Coronary artery (tissue), 2 donors: Measurements from ENCODE around the gene DYRK1A.
A peak's percentile ranks its signal among the peaks of the same experiment; 100 is the strongest.

Experiments
- DNase-seq: peaks from one replicate; pipeline ENCODE4 v3.0.0-alpha.2; 2017; ENCODE audit warnings: low spot score
- H3K27ac ChIP-seq, 2 donors: fragments of 200-600 bp; sonication (generic); one replicate each; pipeline ENCODE4 v1.5.1; 2016 to 2019
- H3K4me3 ChIP-seq: fragments of 200-600 bp; sonication (generic); 2 replicates; pipeline ENCODE4 v1.5.1; 2016; ENCODE audit warnings: mild to moderate bottlenecking, moderate library complexity
- TF ChIP-seq, protein P1 (sequence below): fragments of 200-600 bp; sonication (generic); IDR thresholded peaks from one replicate; pipeline ENCODE4 v1.5.1; 2019; ENCODE audit warnings: antibody characterized with exemption

Gene DYRK1A

DNA sequence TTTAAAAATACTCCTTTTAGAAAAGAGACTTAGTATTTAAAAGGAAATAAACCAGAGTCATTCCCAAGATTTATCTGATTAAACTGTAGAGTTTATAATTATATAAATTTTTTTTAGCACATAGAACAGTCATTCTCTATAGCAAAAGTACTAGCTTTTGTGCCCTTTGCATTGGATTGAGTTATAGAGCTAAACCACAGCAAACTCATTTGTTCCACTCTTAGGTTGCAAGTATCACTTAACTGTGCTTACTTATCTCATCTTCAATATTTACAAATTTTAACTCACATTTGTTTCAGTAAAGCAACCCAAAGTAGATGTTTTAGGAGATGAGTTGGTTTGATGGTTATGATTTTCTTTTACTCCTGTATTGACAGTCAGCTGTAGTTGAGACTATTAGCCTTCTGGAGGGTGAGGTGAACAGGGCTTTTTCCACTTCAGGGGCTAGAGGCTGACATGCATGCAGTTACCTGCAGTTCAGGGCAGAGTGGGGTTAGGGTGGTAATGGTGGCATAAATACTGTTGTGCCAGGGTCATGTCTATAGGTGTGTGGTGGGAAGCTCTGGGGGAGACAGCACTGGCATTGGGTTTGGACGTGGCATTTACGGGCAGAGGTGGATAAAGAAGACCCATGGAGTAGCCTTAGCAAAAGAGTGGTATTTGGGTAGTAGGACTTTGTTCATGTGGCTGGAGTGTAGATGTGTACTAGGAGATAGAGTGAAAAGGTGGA lies 42.1 kb downstream of the DYRK1A start:
- no peak overlapping the region for H3K27ac ChIP-seq
- no peak for DNase-seq
- TF ChIP-seq, protein P1, sequence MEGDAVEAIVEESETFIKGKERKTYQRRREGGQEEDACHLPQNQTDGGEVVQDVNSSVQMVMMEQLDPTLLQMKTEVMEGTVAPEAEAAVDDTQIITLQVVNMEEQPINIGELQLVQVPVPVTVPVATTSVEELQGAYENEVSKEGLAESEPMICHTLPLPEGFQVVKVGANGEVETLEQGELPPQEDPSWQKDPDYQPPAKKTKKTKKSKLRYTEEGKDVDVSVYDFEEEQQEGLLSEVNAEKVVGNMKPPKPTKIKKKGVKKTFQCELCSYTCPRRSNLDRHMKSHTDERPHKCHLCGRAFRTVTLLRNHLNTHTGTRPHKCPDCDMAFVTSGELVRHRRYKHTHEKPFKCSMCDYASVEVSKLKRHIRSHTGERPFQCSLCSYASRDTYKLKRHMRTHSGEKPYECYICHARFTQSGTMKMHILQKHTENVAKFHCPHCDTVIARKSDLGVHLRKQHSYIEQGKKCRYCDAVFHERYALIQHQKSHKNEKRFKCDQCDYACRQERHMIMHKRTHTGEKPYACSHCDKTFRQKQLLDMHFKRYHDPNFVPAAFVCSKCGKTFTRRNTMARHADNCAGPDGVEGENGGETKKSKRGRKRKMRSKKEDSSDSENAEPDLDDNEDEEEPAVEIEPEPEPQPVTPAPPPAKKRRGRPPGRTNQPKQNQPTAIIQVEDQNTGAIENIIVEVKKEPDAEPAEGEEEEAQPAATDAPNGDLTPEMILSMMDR = no peak
- H3K4me3 ChIP-seq = no peak overlapping the region

DNA sequence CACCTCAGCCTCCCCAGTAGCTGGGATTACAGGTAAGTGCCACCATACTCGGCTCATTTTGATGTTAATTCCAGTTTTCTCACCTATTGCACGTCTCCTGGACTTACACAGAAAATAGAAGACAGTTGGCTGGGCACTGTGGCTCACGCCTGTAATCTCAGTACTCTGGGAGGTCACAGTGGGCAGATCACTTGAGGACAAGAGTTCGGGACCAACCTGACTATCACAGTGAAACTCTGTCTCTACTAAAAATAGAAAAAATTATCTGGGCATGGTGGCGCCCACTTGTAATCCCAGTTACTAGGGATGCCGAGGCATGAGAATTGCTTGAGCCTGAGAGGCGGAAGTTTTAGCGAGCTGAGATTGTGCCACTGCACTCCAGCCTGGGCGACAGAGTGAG lies 44.1 kb downstream of the DYRK1A start:
- no peak overlapping the region for H3K4me3 ChIP-seq
- no peak for DNase-seq
- no peak overlapping the region for H3K27ac ChIP-seq
- TF ChIP-seq, protein P1 = no peak

- TF ChIP-seq, protein P1 = no peak
- H3K4me3 ChIP-seq = peak overlapping the region; percentile 12
- DNase-seq = no peak
- peak overlapping the region in 1 of 2 donors; percentile 46 for H3K27ac ChIP-seq
Observed at GRCh38 chr21:37412603-37413360, 46.2 kb downstream of the DYRK1A start.

- Histone ChIP-seq H3K4me3 (no peak overlapping the region), H3K27ac (no peak overlapping the region)
- no peak for DNase-seq
- TF ChIP-seq, protein P1 = no peak
Observed at GRCh38 chr21:37413553-37414291, 47.1 kb downstream of the DYRK1A start.

DNA sequence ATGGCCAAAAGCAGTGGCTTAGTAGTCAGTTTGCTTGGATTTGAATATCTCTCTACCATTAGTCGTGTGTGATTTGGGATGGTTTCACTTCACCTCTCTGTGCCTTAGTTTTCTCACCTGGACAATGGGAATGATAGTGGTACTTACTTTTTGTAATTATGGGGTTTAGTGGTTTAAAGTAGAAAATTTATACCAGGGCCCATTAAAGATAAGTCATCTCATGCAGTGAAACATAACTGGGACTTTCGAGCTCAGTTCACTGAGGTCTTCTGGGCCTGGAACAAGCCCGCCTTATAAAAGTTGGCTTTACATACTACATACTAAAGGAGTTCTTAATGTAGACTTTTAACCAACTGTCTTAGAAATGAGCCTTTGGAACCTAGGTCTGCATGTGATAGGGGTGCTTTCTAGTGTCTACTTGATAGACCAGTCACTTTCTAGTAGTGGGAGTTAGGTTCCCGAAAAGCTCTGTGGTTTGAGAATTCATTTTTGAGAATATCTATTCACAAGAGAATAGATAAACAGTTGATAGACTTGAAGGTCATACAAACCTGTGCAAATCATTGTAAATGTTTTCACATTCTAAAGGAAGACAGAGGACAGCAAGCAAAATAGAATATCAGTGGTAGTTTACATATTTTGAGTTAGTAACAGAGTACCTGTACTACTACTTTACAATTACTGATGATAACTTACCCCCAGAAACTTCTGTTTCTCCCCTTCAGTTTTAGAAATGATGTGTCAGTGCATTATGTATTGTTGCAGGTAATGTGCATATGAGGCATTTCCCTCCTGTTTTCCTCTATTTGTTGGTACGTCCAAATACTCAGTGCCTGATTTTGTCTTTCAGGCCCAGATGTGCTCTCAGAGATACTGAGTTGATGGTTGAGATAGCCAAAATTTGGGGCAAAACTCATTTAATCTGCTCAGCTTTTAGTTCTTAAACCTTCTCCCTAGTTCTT lies 48.0 kb downstream of the DYRK1A start:
- TF ChIP-seq, protein P1 = no peak
- Histone ChIP-seq H3K27ac (no peak overlapping the region), H3K4me3 (no peak overlapping the region)
- no peak for DNase-seq

DNA sequence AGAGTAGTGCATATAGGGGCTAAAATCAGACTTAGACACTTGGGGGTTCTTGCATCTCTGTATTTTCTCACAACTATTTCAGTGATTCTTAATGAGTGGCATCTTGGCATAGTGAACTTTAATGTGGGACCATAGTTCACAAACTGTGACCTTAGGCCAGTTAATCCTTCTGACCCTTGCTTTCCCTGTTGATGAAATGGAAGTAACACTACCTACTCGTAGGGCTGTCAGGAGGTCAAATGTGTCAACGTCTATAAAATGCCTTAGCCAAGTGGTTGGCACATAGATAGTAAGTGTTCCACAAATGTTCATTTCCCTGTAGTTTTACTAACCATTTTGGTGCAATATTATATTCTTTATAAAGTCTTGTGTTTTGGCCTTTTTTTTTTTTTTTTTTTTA lies 49.4 kb downstream of the DYRK1A start:
- no peak overlapping the region for H3K27ac ChIP-seq
- TF ChIP-seq, protein P1 = no peak
- DNase-seq = no peak
- H3K4me3 ChIP-seq = no peak overlapping the region
